Measurements from ENCODE around the gene OR52H1. TPM values are rescaled to one million over a fixed set of nuclear protein-coding genes. Genes with fewer than 3 reads are reported as not detected.

OR52H1 gene
- total RNA-seq, 3 donors from 2014 or later: not detected

GRCh38 chr11:5514841-5515240 lies 33.5 kb downstream of the OR52H1 start:
- Mint-ChIP-seq H3K9me3 (no peaks in the 10 kb centered on the region), H3K27me3 (ENCODE audit: low read depth) (no peaks in the 10 kb centered on the region), H3K4me1 (ENCODE audit: low read depth) (no peaks in the 10 kb centered on the region), H3K4me3 (no peak overlapping the region), H3K36me3 (ENCODE audit: insufficient read depth) (no peaks in the 10 kb centered on the region)
- ATAC-seq (no peak), DNase-seq (no peak)

DNA sequence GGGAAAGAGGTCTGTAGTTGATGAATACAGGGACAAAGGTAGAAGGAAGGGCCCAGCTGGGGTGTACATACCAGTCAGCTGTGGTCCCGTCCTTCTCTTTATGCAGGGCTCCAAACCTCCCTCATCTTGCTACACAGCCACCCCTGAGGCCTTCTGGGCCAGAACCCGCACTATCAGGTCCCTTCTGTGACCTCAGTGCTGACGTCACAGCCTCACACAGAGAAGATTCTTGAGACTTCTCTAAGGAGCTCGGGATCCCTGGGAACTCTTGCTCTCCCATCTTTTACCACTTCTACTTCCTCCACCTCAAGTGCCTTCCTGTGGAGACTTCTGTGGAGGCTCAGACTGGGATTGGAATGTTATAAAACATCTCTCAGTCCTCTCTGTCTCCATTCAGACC lies 38.5 kb downstream of the OR52H1 start, which contains the start of gene UBQLN3:
Gene UBQLN3, minus strand, starts transcription at position 155 of the 400 bp plus-strand sequence. CDS start 399 bp downstream, outside the sequence.
- H3K4me3 Mint-ChIP-seq: no peak within 1 kb of the TSS

GRCh38 chr11:5508605-5509004 lies 39.7 kb downstream of the OR52H1 start:
- ATAC-seq (no peak), DNase-seq (no peak)
- H3K4me3 Mint-ChIP-seq: no peak overlapping the region
- H3K9me3 Mint-ChIP-seq: no peaks in the 10 kb centered on the region
- H3K36me3 Mint-ChIP-seq (ENCODE audit: insufficient read depth): no peaks in the 10 kb centered on the region
- no peaks in the 10 kb centered on the region for H3K4me1 Mint-ChIP-seq (ENCODE audit: low read depth)
- H3K27me3 Mint-ChIP-seq (ENCODE audit: low read depth): peaks cover 2% of the 10 kb centered on the region

More for the DNA sequence above, 38.5 kb downstream of the OR52H1 start, which contains the start of gene UBQLN3:
- ATAC-seq (no peak), DNase-seq (no peak)
- H3K27me3 Mint-ChIP-seq (ENCODE audit: low read depth): peaks cover 2% of the 10 kb centered on the region
- no peaks in the 10 kb centered on the region for H3K4me1 Mint-ChIP-seq (ENCODE audit: low read depth)
- no peaks in the 10 kb centered on the region for H3K36me3 Mint-ChIP-seq (ENCODE audit: insufficient read depth)
- H3K9me3 Mint-ChIP-seq: no peaks in the 10 kb centered on the region

DNA sequence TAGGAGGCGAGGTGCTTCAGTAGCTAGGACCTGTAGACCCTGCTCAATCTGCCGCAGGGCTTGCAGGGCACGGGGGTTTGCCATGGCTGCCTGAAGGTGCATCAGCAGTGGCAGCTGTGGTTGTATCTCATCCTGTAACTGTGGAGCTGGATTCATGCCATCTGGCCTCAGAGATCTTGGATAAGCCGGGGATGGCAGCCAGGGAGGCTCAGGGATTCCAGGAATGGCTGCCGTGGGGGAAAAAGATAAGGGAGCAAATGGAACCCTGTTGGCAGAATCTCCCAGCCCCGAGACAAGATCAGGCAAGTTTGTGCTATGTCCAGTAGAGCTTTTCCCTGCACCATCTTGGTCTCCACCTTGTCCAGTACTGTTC lies 40.4 kb downstream of the OR52H1 start:
- no peaks in the 10 kb centered on the region for H3K9me3 Mint-ChIP-seq
- no peaks in the 10 kb centered on the region for H3K4me1 Mint-ChIP-seq (ENCODE audit: low read depth)
- H3K4me3 Mint-ChIP-seq: no peak overlapping the region
- peaks cover 2% of the 10 kb centered on the region for H3K27me3 Mint-ChIP-seq (ENCODE audit: low read depth)
- no peaks in the 10 kb centered on the region for H3K36me3 Mint-ChIP-seq (ENCODE audit: insufficient read depth)
- DNase-seq: no peak
- ATAC-seq: no peak

GRCh38 chr11:5507177-5507932 lies 41.0 kb downstream of the OR52H1 start:
- Mint-ChIP-seq H3K36me3 (ENCODE audit: insufficient read depth) (no peaks in the 10 kb centered on the region), H3K4me3 (no peak overlapping the region), H3K27me3 (ENCODE audit: low read depth) (peaks cover 2% of the 10 kb centered on the region), H3K4me1 (ENCODE audit: low read depth) (no peaks in the 10 kb centered on the region), H3K9me3 (no peaks in the 10 kb centered on the region)
- ATAC-seq (no peak), DNase-seq (no peak)

GRCh38 chr11:5505363-5506048 lies 42.8 kb downstream of the OR52H1 start:
- no peak for DNase-seq
- no peaks in the 10 kb centered on the region for H3K9me3 Mint-ChIP-seq
- peaks cover 2% of the 10 kb centered on the region for H3K27me3 Mint-ChIP-seq (ENCODE audit: low read depth)
- no peak overlapping the region for H3K4me3 Mint-ChIP-seq
- H3K36me3 Mint-ChIP-seq (ENCODE audit: insufficient read depth): no peaks in the 10 kb centered on the region
- no peaks in the 10 kb centered on the region for H3K4me1 Mint-ChIP-seq (ENCODE audit: low read depth)
- ATAC-seq: no peak

- no peak for DNase-seq
- H3K4me3 Mint-ChIP-seq: no peak overlapping the region
- no peak for ATAC-seq
Measured at GRCh38 chr11:5504403-5504921, 43.9 kb downstream of the OR52H1 start.

GRCh38 chr11:5500393-5500801 lies 47.9 kb downstream of the OR52H1 start:
- no peaks in the 10 kb centered on the region for H3K27me3 Mint-ChIP-seq (ENCODE audit: low read depth)
- ATAC-seq (no peak), DNase-seq (no peak)

More at GRCh38 chr11:5504403-5504921, 43.9 kb downstream of the OR52H1 start:
- no peaks in the 10 kb centered on the region for H3K36me3 Mint-ChIP-seq (ENCODE audit: insufficient read depth)
- H3K4me1 Mint-ChIP-seq (ENCODE audit: low read depth): no peaks in the 10 kb centered on the region
- no peaks in the 10 kb centered on the region for H3K9me3 Mint-ChIP-seq
- H3K27me3 Mint-ChIP-seq (ENCODE audit: low read depth): peaks cover 2% of the 10 kb centered on the region

GRCh38 chr11:5499671-5500070 lies 48.7 kb downstream of the OR52H1 start:
- no peak overlapping the region for H3K4me3 Mint-ChIP-seq
- DNase-seq: no peak
- H3K36me3 Mint-ChIP-seq (ENCODE audit: insufficient read depth): no peaks in the 10 kb centered on the region
- ATAC-seq: no peak
- no peaks in the 10 kb centered on the region for H3K4me1 Mint-ChIP-seq (ENCODE audit: low read depth)
- H3K9me3 Mint-ChIP-seq: no peaks in the 10 kb centered on the region
- no peaks in the 10 kb centered on the region for H3K27me3 Mint-ChIP-seq (ENCODE audit: low read depth)

More at GRCh38 chr11:5500393-5500801, 47.9 kb downstream of the OR52H1 start:
- Mint-ChIP-seq H3K4me1 (ENCODE audit: low read depth) (no peaks in the 10 kb centered on the region), H3K9me3 (no peaks in the 10 kb centered on the region), H3K4me3 (no peak overlapping the region), H3K36me3 (ENCODE audit: insufficient read depth) (no peaks in the 10 kb centered on the region)

Other genes starting within 250 kb of the OR52H1 start
- not detected for gene OR51B4, start 246.6 kb downstream of the OR52H1 start, total RNA-seq
- not detected for gene OR51B2, start 224.2 kb downstream of the OR52H1 start, total RNA-seq
- not detected for gene OR51B5, start 205.0 kb downstream of the OR52H1 start, total RNA-seq
- not detected for gene OR51B6, start 197.0 kb downstream of the OR52H1 start, total RNA-seq
- not detected for gene OR51M1, start 164.7 kb downstream of the OR52H1 start, total RNA-seq
- gene OR51Q1, start 126.4 kb downstream of the OR52H1 start, total RNA-seq: not detected
- gene OR51I1, start 107.0 kb downstream of the OR52H1 start, total RNA-seq: not detected
- gene OR51I2, start 99.2 kb downstream of the OR52H1 start, total RNA-seq: not detected
- not detected for gene OR52D1, start 59.9 kb downstream of the OR52H1 start, total RNA-seq
- gene UBQLN3, start 38.6 kb downstream of the OR52H1 start, total RNA-seq: not detected
- not detected for gene UBQLNL, start 31.8 kb downstream of the OR52H1 start, total RNA-seq
- not detected for gene OR52B6, start 32.3 kb upstream of the OR52H1 start, total RNA-seq
- under 1 TPM in 2 of 3 donors, not detected in 1; 0.14 to 0.30 TPM for gene TRIM6, start 48.1 kb upstream of the OR52H1 start, total RNA-seq
- 1 to 10 TPM; 1.2 to 2.4 (median 1.6) TPM for gene TRIM34, start 76.5 kb upstream of the OR52H1 start, total RNA-seq
- gene TRIM5, start 136.5 kb upstream of the OR52H1 start, total RNA-seq: 1 to 10 TPM; 5.0 to 8.7 (median 5.2) TPM
- gene TRIM22, start 141.2 kb upstream of the OR52H1 start, total RNA-seq: 10 to 100 TPM; 25.0 to 53.3 (median 41.1) TPM
- not detected for gene OR56B1, start 187.9 kb upstream of the OR52H1 start, total RNA-seq
- not detected for gene OR52N4, start 205.7 kb upstream of the OR52H1 start, total RNA-seq
- gene OR52N5, start 234.8 kb upstream of the OR52H1 start, total RNA-seq: not detected
- not detected for gene OR52N1, start 242.7 kb upstream of the OR52H1 start, total RNA-seq